HG03575 (cell line): Measurements from ENCODE around the gene TULP1.

ENCODE experiments used
- ATAC-seq: cut with Tn5 transposase; IDR thresholded peaks from one replicate; pipeline ENCODE4 v1.9.1; 2021; ENCODE audit not compliant: unreplicated experiment, insufficient number of reproducible peaks, low FRiP score; ENCODE audit errors: extremely low read depth

The TULP1 gene

DNA sequence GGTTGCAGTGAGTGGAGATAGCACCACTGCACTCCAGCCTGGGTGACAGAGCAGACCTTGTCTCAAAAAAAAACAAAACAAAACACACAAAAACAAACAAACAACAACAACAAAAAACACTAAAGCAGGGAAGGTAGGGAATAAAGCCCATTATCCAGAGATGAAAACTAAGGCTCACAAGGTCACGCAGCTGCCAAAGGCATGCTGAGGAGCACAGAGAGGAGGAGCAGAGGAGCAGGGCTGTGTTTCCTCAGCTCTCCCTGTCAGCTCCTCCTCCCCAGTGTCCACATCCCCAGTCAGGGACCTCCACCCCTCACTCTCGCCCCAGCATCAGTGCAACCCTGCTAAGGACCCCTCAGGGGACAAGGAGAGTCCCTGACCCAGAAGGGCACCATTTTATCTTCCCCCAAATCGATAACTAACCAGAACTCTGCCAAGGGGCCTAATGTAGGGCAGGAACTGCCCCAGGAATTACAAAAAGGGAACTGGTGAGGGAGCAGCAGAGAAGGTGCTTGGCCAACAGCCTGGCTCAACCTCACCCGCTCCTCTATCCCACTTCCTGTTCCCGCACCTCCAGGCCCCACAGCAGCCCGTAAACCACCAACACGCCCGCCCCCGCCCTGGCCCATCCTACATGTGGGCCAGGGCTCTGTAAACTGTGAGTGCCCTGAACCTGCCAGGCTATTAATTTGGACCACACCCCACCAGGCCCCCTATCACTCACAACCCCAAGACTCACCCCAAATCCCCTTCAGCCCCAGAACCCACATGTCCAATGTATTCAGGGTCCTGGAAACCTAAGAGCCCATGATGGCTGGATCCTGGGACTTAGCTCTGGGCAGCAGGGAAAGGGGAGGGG, 24.8 kb downstream of the TULP1 start:
- no peak for ATAC-seq

DNA sequence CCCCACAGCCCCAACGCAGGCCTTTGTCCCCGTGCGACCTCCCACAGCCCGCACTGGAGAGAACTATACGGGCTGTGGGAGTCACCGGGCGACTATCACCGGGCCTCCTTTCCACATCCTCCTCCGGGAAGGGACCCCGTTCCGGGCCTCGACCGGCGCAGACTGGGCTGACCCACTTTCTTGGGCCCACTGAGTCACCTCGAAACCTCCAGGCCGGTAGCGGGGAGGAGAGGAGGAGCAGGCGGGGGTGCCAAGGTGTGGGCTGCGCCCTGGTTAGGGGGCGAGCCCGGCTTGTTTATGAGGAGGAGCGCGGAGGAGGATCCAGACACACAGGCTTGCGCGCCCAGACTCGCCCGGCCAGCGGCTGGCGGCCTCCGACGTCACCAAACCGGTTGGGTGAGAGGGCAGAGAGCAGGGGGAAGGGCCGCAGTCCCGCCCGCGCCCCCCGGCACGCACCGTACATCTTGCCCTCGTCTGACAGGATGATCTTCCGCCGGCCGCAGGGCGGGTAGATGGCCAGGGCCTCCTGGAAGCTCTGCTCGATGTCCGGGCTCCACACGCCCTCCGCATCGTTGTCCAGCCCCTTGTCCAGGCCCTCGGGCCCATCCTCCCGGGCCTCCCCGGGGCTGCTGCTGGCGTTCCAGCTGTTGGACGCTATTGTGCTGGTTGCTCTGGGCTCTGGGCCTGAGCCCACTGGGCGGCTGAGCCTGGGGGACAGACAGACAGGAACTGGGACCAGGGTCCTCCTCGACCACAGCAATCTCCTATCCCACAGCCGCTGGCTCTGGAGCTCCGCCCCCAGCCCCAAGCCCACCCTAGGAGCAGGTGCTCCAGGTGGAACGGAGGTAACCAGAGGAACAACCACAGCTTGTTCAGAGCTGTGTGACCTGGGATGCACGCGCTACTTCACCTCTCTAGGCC, 26.4 kb downstream of the TULP1 start:
- ATAC-seq, result no peak

DNA sequence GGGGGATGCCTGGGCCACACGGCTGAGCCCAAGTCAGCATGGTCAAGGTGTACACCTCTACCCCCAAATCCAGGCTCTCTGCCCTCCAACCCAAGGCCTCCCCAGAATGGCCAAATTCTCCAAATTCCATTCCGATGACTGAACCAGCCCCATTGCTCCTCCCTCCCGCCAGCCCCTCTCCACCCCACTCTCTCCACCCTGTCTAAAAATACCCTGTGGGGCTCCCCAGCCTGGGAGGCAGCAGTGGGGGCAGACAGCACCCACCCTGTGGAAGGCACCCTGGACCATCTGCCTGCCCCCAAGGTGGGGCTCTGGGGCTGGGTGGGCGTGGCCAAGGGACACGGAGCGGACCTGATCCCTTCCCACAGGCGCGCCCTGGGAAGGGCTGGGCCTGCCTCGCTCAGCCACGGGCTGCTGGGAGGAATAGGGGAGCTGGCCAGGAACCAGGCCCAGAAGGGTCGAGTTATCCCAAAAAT, 27.3 kb downstream of the TULP1 start:
- no peak for ATAC-seq

DNA sequence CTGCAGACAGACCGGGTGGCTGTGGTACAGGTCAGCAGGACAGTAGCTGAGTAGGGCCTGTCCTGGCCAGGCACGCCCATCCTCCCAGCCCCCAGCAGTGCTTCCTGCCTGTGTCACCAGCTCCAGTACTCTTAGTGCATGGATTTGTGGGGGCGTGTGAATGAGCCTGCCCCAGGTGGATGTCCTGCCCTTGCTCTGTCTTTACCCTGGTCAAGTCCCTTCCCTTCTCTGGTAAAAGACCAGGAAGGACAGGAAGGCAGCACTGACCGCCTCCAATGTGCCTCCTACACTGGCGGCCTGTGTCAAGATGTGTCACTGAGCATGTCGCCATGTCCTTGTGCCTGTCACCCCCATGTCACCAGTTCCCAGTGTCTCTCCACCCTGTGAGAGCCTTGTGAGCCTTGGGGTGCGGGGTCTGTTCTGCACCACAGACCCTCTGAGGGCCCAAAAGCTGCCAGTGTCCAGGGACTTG, 27.7 kb downstream of the TULP1 start:
- ATAC-seq, result no peak

DNA sequence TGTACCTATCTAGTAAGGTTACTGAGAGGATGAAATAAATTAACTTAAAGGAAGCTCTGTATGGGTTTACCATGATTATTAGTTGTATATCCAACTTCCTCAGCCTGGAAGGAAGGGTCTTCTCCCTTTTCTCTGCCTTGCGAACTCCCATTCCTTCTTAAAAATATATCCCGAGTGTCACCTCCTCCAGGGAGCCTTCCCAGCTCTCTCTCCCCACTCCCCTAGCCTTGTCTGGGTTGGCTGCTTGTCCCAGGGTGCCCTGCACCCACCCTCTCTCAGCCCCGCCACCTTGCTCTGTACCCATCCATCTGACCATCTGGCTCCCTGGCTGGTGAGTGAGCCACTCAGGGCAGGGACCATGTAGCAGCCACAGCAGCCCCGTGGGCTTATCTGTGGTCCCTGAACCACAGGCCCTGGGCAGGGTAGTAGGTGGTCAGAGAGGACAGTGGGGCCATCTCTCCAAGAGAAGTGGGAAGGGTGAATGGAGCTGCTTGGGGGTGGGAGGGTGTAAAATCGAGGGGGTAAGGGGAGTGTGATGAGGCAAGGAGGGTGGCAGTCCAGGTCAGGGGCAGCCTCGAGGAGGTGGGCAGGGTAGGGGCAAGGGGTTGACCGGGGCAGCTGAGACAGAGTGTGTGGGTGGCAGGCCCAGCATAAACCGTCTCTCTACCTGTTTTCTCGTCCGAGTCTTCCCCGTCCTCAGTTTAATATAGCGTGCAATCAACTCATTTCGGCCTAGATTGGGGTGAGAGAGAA, 28.6 kb downstream of the TULP1 start:
- ATAC-seq, result no peak

DNA sequence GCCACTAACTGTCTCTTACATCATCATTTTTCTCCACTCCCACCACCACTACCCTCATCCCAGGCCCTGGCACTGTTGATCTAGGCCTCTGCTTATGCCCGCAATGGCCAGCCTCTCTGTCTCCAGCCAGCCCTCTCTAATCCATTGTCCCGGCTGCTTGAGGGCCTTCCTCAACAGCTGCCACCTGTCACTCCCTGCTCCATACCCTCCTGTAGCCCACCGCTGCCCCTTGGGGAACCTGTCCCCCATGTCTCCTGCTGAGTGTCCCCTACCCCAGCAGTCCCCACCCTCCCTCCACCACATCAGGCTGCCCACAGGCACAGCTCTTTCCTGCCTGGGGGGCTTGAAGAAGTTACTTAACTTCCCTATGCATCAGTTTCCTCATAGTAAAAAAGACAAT, 29.2 kb downstream of the TULP1 start:
- ATAC-seq, result no peak

DNA sequence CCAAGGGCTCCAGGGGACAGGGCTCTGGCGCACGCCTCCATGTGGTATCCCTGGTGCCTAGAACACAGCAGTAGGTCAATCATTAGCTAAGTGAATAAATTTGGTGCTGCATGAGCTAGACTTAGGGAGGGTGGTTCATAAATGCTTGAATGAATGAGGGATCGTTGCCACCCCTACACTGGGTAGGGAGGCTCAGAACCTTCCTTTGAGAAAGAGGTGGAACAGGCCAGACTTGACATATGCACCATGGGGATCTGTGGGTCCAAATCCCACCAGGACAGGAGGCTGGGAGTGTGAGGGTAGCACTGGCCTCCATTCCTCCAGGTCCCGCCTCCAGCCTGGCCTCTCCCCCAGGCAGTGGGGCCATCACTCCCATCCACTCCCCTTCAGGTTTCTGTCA, 29.6 kb downstream of the TULP1 start:
- ATAC-seq, result no peak

DNA sequence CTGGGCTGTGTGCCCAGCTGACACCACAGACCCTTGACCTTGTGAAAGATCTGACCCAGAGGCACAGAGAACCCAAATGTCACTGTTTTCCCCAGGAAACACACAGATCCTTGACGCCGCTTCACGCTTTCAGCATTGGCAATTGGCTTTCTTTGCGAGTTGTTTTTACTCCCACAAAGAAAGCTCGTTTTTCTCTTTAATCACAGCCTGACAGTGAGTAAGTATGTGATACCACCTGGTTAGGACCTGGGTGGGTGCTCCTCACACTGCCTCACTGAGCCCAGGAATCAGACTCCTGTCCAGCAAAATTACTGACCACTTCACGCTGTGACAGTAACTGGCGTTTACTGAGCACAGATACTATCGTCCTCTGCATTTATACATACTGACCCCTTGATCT, 31.5 kb downstream of the TULP1 start:
- ATAC-seq, result no peak

DNA sequence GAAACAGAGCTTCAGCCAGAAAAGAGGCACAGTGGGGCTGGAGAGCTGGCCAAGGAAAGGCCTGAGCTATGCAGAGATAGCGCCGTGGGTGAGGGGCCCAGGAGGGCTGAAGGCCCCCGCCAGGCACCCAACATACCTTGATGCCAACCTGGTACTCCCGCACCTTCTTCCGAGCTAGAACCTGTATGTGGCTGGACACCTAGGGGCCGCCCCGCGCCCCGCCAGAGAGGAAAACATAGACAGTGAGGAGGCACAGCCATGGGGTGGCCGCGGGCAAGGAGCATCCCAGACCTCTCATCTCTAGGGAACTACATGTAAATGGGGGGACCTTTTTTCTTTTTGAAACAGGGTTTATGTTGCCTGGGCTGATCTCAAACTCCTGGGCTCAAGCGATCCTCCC, 32.5 kb downstream of the TULP1 start:
- ATAC-seq, result no peak

DNA sequence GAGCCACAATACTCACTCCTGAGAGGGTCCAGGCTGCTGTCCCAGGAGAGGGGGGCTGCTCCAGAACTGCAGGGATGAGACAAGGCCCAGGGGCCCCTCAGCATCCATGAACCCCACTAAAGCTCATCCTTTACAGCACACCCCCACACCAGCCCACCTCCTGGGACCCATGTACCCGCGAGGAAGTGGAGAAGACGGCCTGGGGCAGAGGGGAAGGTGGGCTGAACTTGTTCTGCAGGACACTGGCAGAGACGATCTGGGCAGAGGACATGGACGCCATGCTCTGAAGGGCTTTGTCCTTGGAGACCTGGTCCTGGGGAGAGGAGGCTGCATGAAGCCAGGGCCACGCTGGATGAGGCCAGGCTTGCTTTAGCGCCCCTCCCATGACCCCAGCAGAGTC, 34.4 kb downstream of the TULP1 start:
- ATAC-seq, result no peak

DNA sequence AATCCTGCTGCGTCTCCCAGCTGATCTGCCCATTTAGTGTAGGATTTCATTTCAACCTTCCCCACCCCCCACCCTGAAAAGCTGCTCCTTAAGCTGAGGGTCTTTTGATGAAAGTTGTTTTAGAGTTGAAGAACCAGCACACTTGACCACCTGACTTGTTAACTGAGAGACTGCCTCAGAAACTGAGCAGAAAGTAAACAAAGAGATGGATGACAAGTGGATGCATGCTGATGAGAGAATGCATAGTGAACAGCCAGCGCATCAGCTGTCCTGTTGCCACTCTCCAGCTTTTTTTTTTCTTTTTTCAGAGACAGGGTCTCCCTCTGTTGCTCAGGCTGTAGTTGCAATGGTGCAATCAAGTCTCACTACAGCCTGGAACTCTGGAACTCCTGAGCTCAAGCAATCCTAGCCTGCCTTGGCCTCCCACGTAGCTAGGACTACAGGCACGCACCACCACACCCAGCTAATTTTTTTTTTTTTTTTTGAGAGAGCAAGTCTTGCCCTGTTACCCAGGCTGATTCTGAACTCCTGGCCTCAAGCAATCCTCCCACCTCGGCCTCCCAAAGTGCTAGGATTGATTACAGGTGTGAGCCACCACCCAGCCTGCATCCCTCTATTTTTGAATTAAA, 35.0 kb downstream of the TULP1 start:
- no peak for ATAC-seq

DNA sequence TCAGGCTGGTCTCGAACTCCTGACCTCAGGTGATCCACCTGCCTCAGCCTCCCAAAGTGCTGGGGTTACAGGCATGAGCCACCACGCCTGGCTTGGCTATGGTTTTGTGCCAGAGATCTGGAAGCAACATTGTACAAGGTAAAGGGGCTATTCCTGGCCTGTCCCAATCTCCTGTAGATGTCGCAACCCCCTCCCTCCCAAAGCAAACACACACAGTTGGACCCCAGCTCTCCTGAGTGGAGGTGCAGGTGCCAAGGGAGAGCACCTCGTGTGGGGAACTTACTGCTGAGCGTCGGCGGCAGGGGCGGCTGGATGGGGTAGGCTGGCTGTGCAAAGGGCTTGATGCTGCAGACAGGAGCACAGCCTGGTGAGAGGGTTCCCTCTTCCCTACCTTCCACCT, 35.7 kb downstream of the TULP1 start:
- no peak for ATAC-seq

DNA sequence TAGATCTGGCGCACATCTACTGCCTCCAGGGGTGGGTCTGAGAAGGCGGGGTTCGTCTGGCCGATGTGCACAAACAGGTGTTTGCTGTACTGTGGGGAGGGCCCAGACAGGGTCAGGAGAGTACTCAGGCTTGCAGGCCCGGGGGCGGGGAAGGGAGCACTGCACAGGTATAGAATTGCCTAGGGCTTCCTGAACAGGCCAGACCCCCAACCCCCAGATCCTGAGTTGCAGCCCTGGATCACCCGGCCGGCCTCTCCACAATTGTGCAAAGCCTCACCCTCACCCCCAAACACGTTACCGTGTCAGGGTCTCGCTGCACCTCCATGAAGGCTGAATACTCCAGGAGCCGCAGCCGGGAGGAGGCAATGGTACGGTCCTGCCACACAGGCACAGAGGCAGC, 36.7 kb downstream of the TULP1 start:
- ATAC-seq, result no peak

DNA sequence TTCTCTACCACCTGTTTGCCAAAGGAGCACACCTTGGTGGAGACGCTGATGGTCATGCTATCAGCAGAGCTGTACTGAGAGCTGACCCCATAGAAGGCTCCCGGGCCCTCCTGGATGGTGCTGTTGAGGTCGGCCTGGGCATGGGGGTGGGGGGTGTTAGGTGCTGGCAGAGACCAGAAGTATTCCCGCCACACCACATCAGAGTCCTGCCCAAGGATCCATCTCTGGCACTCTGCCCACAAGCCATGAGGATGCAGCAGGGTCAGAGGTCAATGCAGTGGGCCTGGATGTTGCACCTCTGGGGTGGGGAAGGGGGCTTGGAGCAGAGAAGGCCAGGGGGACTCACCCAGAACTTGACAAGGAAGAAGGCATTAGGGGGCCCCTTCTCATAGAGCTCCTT, 37.1 kb downstream of the TULP1 start:
- no peak for ATAC-seq

DNA sequence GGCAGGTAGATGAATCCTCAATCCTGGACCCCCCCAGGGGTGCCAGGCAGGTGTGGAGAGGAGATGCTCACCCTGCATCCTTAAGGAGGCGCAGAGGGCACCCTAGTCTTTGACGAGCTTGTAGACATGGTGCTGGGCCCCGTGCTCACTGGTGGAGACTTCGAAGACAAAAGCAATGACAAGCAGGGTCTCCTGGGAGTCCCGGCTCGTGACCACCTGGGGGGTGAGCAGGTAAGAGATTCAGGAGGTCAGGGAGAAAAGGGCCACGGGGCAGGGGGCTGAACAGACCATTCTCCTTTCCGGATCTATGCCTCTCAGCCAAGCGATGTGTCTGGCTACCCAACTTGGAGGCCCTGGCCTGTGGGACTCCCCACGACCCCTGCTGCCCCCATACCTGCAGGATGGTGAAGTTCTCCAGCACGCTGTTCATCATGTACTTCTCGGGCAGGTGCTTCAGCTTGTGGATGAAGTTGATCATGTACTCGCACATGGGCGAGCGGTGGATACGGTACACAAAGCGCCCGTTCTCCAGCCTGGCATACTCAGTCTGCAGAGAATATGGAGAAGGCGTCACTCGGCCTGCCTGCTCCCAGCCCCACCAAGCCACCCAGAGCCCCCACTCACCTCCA, 37.6 kb downstream of the TULP1 start:
- no peak for ATAC-seq

DNA sequence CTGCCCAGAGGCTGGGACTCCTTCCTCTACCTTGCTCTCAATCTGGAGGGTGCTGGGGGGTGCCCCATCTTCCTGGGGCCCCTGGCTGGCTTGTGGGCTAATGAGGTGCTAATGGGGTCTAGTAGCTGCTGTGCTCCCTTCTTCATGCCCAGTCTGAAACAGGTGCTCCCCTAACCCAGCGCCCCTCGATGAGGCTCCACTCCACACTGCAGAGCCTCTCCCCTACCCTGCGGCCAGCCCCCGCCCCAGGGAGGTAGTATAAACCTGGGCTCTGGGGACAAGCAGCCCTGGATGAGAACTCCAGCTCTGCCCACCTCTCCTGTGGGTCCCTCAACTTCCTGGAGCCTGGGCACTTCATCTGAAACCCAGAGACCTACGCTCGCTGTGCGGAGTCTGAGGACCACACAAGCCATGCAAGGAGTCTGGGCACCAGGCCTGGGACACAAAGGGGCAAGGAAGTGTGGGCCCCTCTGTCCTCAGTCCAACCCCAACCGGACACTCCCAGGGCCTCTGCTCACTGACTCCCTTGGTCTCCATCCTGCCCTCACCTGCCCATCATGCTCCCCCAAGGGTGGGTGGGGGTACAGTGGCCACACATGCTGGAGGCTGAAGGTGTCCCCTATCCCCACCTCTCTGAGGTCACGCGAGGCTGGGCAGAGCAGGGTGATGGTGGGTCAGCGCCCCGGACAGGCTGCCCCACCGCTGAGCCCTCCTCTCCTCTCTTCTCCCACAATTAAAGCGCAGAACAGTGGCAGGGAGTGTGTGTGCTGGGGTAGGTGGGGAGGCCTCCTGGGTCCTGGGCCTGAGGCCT, 38.4 kb downstream of the TULP1 start:
- ATAC-seq, result no peak

DNA sequence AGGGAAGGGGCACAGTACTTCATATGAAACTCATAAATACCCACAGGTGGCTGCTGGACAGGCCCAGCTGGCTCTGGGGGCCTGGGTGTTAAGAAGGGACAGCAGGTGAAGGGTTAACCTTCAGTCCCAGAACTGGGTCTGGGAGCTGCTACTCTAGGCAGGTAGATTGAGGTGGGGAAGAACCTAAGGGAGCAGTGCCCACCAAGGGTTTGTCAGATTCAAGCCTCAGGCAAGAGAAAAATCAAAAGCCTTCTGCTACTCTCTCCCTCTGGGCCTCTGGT, 38.9 kb downstream of the TULP1 start:
- ATAC-seq, result no peak
